ENCODE results near the gene SEMA7A. TPM values are rescaled to one million over a fixed set of nuclear protein-coding genes. Genes with fewer than 3 reads are reported as not detected.

Gene SEMA7A
- total RNA-seq, 1 experiment from 2014 or later: 74.8 TPM

DNA sequence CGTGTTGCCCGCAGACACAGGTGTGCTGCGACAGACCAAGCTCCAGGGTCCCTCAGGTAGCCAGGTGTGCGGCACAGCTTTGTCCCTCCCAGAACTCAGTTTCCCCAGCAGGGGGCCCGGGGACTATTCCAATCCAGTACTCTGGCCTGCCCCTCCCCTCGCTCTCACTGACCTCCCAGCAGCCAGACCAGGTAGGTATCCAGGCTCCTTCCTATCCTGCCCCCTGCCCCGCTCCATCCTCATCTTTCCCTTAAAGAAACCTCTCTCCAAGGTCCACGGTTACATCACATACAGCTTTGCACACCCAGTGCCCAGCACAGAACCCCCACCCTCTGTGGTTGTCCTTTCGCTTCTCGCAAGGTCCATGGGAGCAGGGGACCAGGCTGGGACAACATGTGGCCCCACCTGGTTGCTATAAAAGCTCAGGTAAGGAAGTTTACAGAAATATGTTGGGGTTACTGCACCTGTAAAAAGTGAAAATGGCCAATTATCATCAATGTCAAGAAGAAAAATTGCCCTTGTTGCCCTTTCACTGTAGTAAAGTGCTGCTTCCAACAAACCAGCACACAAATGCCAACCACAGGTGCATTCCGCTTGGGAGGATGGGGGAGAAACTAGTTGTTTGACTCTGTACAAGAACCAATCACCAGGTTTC, 59.0 kb downstream of the SEMA7A start:
- Mint-ChIP-seq H3K9me3 (ENCODE audit: low read depth, unreplicated experiment) (no peaks in the 10 kb centered on the region), H3K27me3 (ENCODE audit: unreplicated experiment) (peaks cover 39% of the 10 kb centered on the region), H3K4me1 (ENCODE audit: low read depth, unreplicated experiment) (peaks cover 21% of the 10 kb centered on the region), H3K4me3 (ENCODE audit: low read depth, unreplicated experiment) (peak overlapping the region; percentile 81), H3K36me3 (ENCODE audit: insufficient read depth, unreplicated experiment) (peaks cover 18% of the 10 kb centered on the region), H3K27ac (ENCODE audit: unreplicated experiment) (no peak overlapping the region)
- CTCF ChIA-PET: interaction anchor here (0.7 to 1.8 kb wide), 17 partner anchors 10 to 864 kb away, joined by 3 to 8 read pairs (median 4); partner anchors contain the start of gene UBL7
- TF ChIP-seq, protein P1, sequence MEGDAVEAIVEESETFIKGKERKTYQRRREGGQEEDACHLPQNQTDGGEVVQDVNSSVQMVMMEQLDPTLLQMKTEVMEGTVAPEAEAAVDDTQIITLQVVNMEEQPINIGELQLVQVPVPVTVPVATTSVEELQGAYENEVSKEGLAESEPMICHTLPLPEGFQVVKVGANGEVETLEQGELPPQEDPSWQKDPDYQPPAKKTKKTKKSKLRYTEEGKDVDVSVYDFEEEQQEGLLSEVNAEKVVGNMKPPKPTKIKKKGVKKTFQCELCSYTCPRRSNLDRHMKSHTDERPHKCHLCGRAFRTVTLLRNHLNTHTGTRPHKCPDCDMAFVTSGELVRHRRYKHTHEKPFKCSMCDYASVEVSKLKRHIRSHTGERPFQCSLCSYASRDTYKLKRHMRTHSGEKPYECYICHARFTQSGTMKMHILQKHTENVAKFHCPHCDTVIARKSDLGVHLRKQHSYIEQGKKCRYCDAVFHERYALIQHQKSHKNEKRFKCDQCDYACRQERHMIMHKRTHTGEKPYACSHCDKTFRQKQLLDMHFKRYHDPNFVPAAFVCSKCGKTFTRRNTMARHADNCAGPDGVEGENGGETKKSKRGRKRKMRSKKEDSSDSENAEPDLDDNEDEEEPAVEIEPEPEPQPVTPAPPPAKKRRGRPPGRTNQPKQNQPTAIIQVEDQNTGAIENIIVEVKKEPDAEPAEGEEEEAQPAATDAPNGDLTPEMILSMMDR (IDR thresholded peaks at IDR 0.05; ENCODE audit: unreplicated experiment): no peak
- BruUV-seq (replicated peaks): TSS peak; percentile 32
- intact Hi-C loops (cut with micrococcal nuclease; ENCODE audit: unreplicated experiment): loop anchor here (1.0 to 10.0 kb wide), 4 partner anchors 64 to 258 kb away; partner anchors contain the start of gene ARID3B
- DNase-seq: no peak

DNA sequence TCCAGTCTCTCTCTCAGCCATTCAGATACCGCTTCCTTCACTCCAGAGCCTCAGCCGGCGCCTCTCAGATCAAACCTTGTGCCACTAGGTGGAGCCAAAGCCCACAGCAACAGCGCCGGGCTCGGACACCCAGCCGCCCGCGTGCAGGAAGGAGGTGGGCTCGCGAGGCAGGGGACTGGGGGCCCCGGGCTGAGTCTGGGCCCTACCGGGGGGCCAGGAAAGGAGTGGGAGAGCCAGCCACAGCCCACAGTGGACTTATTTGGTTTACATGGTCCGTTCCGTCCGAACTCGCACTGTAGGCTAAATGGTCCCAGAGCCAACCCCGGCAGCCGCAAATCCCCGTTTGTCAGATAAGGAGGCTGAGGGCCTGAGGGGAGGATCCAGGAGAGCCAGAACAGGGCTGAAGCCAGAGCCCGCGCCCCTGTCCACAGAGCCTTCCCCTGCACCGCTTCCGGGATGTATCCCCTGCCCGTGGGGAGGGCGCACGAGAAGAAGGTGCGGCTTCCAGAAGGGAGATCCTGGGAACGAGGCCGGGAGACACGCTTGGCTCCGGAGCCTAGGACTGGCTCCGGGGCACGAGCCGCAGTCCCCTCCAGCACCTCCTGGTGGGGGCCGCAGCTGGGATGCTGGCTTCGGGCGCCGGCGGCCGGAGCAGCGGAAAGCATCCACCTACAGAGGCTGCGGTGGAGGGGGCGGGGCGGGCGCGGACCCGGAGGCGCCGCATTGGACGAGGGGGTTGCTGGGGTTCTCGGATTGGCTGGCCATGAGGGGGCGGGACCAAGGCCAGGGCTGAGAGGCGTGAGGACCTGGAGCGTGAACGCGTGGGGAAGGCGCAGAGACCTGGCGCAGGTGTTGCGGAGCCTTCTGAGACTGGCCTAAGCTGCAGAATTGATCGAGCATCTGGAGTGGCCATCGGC, 59.8 kb downstream of the SEMA7A start:
- TSS peak; percentile 77 for BruUV-seq (replicated peaks)
- Mint-ChIP-seq H3K27me3 (ENCODE audit: unreplicated experiment) (peaks cover 46% of the 10 kb centered on the region), H3K4me3 (ENCODE audit: low read depth, unreplicated experiment) (peak overlapping the region; percentile 81), H3K27ac (ENCODE audit: unreplicated experiment) (no peak overlapping the region), H3K9me3 (ENCODE audit: low read depth, unreplicated experiment) (no peaks in the 10 kb centered on the region), H3K36me3 (ENCODE audit: insufficient read depth, unreplicated experiment) (peaks cover 18% of the 10 kb centered on the region), H3K4me1 (ENCODE audit: low read depth, unreplicated experiment) (peaks cover 20% of the 10 kb centered on the region)
- intact Hi-C loops (cut with micrococcal nuclease; ENCODE audit: unreplicated experiment): loop anchor here (1.0 to 10.0 kb wide), 5 partner anchors 65 to 395 kb away; partner anchors contain the start of gene ARID3B
- CTCF ChIA-PET: interaction anchor here (0.7 to 1.8 kb wide), 17 partner anchors 10 to 865 kb away, joined by 3 to 8 read pairs (median 4); partner anchors contain the start of gene UBL7
- DNase-seq: peak; percentile 98
- TF ChIP-seq, protein P1 (IDR thresholded peaks at IDR 0.05; ENCODE audit: unreplicated experiment): peak; percentile 88

DNA sequence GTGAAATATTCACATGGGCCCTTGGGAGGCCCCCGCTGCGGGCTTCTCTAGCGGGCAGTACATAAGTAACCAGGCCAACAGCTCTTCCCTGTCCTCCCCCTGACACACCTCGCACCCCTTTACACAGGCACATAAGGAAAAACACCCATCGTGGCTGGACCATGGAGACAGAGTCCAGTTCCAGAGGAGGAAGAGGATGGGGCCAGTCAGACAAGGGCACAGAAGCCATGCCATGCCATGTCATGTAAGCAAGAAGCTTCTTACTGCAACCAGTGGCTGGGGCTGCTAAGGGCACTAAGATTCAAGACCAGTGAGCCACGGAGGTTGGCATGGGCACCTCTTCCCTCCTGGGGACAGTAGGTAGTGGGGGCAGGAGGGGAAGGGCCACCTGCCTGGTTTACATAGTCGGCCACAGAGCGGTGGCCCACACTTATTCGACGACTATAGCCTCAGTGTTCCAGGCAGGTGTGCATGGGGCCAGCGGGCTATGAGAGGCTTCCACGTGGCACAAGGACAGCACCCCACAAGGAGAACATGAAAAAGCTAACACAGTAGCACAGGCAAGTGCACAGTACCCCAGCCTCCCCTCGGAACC, 60.6 kb downstream of the SEMA7A start:
- H3K4me3 Mint-ChIP-seq (ENCODE audit: low read depth, unreplicated experiment): peak overlapping the region; percentile 81
- no peaks in the 10 kb centered on the region for H3K9me3 Mint-ChIP-seq (ENCODE audit: low read depth, unreplicated experiment)
- BruUV-seq (replicated peaks): no TSS peak
- DNase-seq: no peak
- CTCF ChIA-PET: no interaction called here
- H3K27me3 Mint-ChIP-seq (ENCODE audit: unreplicated experiment): peaks cover 55% of the 10 kb centered on the region
- H3K36me3 Mint-ChIP-seq (ENCODE audit: insufficient read depth, unreplicated experiment): peaks cover 18% of the 10 kb centered on the region
- intact Hi-C loops (cut with micrococcal nuclease; ENCODE audit: unreplicated experiment): loop anchor here (2.0 to 10.0 kb wide), 2 partner anchors 172 to 396 kb away; partner anchors contain the start of gene ARID3B
- H3K27ac Mint-ChIP-seq (ENCODE audit: unreplicated experiment): no peak overlapping the region
- TF ChIP-seq, protein P1 (IDR thresholded peaks at IDR 0.05; ENCODE audit: unreplicated experiment): no peak
- peaks cover 19% of the 10 kb centered on the region for H3K4me1 Mint-ChIP-seq (ENCODE audit: low read depth, unreplicated experiment)

DNA sequence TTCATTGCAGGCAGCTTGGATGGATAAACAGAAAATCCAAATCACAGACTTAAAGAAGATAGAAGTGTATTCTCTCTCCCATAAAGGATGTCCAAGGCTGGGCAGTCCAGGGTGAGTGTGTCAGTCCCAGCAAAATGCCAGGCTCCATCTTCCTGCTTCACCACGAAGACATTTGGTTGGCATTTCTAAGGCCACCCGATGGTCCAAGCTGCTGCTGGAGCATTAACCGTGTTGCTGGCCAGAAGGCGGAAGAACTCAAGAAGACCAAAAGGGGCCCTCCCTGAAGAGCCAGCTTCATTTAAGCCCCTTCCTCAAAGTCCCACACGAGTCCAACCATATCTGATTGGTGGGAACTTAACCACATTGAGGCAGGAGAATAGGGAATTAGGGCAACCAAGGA, 63.3 kb downstream of the SEMA7A start:
- no TSS peak for BruUV-seq (replicated peaks)
- CTCF ChIA-PET: no interaction called here

More for the DNA sequence above, 63.3 kb downstream of the SEMA7A start:
- H3K4me1 Mint-ChIP-seq (ENCODE audit: low read depth, unreplicated experiment): peaks cover 10% of the 10 kb centered on the region
- no peak overlapping the region for H3K27ac Mint-ChIP-seq (ENCODE audit: unreplicated experiment)
- TF ChIP-seq, protein P1 (IDR thresholded peaks at IDR 0.05; ENCODE audit: unreplicated experiment): no peak
- peaks cover 82% of the 10 kb centered on the region for H3K27me3 Mint-ChIP-seq (ENCODE audit: unreplicated experiment)
- no peaks in the 10 kb centered on the region for H3K9me3 Mint-ChIP-seq (ENCODE audit: low read depth, unreplicated experiment)
- no peak for DNase-seq
- H3K4me3 Mint-ChIP-seq (ENCODE audit: low read depth, unreplicated experiment): no peak overlapping the region
- intact Hi-C loops (cut with micrococcal nuclease; ENCODE audit: unreplicated experiment): loop anchor here (10.0 kb wide), 1 partner anchor 174 kb away; the partner anchor contains the start of gene ARID3B
- H3K36me3 Mint-ChIP-seq (ENCODE audit: insufficient read depth, unreplicated experiment): peaks cover 18% of the 10 kb centered on the region
